HG03175 (cell line): ENCODE measurements around the gene MCM3.

Experiments
- ATAC-seq: cut with Tn5 transposase; IDR thresholded peaks from one replicate; pipeline ENCODE4 v1.9.1; 2021; ENCODE audit warnings: mild to moderate bottlenecking, moderate library complexity; ENCODE audit not compliant: unreplicated experiment

MCM3 gene

DNA sequence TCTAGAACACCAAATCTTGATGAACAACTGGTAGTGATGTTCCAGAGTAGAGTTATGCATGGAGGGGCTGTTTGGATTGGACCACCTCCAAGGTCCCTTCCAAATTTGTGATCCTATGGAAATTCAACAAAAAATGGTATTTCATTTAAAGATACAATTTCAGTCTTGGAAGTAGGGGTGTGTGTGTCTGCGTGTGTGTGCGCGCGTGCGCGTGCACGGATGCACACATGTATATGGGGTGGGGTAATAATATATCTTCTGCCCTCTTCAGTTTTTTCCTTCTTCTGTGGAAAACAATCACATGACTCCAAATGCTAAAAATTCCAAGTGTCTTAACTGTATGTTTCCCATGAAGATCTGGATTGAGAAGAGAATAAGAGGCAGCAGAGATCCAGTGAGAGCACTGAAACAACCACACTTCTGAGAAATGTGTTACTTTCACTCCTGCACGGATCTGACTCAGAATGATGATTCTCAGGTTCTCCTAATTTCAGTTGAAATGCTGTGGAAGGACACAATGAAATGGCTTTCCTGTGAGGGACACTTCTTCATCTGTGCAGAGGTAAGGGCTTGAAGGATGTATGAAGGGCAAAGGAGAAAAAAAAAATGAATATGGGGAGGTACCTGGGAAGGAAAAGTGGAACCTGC, 29.7 kb downstream of the MCM3 start:
- ATAC-seq, result no peak

DNA sequence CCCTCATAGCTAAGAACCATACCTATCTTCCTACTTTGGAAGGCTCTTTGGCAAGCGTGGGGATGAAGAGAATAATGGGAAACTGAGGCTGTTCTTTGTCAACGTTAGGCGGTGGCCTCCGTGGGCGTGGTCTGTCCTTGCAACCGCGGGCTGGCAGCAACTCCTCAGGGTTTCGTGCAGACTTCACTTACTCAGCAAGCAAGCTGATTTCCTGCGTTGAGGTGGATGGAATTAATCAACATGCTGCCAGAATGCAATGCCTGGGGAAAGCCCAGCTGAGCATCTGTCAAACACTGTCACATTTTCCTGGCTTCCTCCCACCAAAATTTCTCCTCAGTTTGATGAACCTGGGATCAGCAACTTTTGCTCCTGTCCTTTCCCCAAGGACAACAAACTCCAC, 31.0 kb downstream of the MCM3 start:
- ATAC-seq, result no peak

DNA sequence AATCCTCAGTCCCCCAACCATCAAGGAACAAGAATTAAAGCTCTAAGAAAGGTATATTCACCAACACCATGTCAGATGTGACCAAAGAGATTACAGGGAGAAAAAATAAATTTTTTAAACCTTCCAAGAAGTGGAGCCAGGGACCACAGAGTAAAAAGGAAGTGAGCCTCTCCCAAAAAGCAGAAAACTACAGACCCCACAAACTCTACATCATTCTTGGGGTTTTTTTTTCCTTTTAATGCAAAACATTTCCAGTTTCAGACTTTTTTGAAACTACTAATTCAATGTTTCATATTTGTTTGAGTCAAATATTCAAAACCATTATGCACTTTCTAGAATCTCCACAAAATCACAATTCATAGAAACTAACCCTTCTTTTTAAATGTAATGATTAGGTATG, 33.4 kb downstream of the MCM3 start:
- ATAC-seq, result no peak

DNA sequence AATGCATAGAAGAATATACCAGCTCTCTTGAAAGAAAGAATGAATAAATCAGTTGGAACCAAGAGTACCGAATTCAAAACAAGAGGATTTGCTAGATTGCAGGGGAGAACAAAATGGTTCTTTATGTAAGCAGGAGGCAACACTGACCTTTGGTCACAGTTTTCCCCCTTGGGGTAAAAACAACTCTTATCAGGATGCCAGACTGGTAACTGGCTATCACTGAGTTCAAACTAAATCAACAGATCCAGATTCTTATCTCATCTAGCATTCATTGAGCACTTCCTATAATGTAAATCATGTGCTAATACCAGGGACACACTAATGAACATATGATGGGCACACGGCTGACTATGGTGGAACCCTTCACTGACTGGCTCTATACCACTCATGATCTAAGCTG, 35.5 kb downstream of the MCM3 start:
- ATAC-seq, result no peak

DNA sequence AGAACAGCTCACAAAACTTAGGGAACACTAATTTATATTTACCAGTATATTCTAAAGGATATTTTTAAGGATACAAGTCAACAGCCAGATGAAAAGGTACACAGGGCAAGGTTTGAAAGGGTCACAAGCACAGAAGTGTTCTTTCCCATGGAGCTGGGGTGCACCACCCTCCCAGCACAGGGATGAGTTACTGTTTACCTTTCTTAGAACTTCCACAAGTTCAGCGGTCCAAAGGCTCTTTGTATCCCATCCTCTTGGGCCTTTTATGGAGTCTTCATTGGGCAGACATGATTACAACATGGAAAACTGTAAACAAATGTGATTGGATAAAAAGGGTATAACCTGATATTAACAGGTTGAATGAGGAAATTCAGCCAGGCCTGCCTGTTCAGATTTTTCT, 39.1 kb downstream of the MCM3 start:
- no peak for ATAC-seq

DNA sequence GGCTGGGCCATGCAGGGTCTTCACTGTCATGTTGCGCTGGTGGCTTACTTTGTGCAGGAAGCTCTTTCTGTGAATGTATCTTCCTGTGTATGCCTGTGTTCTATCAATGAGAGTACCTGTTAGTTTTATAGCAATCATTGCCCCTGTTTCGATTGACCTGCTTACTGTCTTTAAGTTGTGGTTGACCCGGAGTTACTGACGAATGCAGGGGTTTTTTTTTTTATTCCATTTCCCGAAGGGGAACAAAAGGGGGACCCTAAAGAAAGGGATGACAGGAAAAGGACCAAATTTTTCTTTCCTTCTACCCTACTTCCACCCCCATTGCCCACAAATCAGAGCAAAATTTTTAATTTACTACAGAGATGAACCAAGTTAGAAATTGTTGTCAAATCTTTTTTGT, 40.1 kb downstream of the MCM3 start, which contains the start of gene IL17F:
TSS of gene IL17F (minus strand) at position 101 of the 400 bp plus-strand sequence. CDS start at position 30, 71 bp downstream.
- no peak for ATAC-seq

DNA sequence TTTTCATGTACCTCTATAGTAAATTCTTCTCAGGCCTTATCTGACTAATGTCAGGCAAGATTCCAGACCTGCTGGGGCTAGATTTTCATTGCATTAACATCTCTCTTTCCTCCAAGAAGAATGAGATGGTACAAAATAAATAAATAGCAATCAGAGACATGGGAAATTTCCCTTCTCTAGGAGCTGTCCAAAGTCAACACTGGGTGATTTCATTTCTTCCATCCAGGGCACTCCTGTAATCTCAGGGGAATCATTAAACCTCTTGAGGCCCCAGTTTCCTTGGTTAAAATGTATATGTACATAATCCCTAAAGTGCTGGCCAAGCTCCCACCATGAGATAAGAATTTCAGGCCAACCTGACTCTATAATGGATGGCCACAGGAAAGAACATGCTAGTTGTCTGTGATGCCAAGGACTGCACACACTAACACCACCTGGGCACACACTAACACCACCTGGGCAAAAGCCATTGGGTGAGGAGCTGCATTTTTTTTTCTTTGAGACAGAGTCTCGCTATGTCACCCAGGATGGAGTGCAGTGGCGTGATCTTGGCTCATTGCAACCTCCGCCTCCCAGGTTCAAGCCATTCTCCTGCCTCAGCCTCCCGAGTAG, 41.2 kb downstream of the MCM3 start:
- no peak for ATAC-seq

DNA sequence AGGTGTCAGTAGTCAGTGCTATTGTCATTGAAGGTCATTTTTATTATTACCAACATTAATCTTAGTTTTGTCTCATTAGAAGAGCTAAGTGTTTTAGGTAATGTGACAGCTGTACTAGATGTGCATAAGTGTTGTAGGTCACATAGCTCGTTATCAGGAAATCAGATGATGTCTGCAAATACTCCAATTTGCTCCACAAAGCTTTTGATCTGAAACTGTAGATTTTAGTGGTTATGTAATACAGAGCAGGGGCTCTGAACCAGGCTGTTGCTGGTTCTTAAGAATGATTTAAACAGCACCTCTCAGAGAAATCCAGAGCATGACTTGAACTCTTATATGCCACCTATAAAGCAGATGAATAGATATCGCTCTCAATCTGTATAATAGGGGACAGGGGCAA, 42.7 kb downstream of the MCM3 start:
- ATAC-seq, result no peak

DNA sequence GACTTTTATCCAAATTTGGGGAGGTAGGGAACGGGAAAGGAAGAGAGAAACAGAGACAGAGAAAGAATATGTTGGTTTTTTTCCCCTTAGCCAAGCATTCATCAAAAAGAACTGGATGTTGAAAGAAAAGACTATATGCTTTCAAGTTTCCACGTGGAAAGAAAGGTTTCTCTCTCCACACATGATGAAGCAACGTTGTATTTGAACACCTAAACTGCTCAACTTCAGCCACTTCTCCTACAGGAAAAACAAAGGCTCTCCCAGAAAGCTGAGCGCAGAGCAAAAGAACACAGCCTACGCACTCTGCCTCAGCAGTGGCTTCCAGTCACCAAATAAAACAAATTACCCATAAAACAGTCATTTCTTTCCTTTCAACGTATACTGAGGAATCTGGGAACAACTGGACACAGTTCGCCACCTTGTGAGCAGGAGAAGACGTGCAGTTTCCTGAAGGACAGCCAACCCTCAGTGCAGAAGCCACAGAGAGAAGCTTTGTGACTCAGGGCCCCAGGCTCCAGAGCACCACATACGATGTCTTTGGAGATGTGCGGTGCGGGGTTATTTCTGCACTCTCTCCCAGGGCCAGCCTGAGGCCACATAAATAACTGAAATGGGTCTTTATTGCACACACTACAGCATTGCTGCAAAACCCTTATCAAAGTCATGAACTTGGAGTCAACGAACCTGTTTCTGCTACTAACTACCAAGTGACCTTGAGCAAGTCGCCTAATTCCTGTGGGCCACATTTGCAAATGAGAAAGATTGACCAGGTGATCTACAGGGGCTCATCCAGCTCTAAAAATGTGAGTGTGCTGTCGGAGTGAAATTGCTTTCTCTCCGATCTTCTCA, 50.3 kb downstream of the MCM3 start:
- no peak for ATAC-seq

DNA sequence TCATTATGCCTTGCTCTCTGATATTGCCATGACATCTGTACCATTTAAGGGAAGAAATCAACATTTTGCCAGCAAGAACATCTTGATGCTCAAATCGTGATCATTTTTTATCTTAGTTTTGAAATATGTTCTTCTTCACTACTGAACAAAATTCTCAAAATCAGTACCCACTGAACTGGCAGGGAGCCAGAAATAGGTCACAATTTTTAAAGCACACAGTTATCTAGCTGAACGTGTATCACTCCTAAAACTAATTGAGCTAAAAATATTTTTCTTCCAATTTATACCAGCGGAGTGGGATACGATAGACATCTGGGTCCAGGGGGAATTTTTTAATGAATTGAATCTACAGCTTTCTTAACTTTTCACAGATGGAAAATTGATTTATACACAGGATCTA, 51.5 kb downstream of the MCM3 start:
- no peak for ATAC-seq

DNA sequence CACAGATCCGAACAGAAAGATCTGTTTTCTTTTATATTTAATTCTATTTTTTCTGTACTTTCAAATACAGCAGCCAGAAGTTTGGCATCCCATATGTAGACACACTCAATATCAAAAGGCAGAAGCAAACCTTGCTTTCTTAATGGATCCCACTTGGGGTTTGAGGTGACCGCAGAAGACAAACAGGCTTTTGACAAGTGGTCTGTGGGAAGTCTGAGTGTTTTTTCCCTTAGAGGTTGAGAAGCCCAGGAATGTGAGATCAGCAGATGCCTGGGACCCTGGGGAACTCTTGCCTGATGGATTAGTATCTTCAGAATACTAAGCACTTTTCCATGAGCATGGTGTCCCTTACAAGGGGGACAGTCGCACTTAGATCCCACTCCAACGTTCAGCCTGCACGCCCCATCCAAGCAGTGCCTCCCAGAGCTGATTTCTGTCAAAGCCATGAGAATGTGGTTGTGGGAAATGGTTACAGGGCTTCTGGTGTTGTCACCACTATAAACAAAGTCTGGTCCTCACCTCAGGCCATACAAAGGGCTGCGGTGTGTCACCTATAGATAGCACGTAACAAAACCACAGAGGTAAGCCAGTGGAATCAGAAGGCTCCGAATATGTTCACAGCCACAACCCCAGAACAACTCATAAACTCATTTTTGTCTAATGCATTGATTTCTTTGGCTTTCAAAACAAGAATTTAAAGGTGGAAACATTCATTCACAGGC, 53.0 kb downstream of the MCM3 start:
- ATAC-seq, result no peak

DNA sequence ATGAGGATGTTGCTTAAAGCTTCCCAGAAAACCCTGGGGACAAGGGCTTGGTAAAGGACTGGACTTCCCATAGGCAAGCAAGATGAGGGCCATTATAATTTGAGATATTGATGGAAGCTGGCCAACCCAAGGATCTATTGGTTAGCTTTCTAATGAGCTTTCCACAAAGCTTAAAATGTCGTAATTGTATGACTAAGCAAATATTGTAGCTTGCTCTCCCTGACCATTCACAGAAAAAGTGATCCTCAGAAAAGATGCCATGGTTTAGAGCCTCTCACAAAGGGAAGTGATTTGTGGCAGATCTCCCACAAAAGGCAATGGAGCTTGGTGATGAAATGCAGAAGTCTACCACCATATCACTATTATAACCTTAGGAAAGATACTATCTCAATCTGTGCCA, 53.9 kb downstream of the MCM3 start:
- no peak for ATAC-seq

DNA sequence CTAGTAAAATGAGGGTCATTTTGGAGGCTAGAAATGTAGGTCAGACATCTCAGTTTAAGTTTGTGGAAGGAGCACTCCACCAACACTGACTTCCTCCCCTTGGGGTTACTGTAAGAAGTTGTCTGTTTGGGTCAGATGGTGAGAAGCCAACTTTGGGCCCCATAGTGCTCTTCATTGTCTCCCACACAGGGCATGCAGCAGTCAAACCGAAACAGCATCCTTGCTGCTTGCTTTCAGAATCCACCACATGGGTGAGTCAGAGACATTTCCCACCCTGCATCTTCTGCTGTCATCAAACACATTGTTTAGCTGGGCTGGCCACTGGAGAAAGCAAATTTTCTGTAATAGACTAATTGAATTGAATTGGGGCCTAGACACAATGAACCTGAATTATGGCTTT, 57.0 kb downstream of the MCM3 start:
- peak; percentile 99 for ATAC-seq

DNA sequence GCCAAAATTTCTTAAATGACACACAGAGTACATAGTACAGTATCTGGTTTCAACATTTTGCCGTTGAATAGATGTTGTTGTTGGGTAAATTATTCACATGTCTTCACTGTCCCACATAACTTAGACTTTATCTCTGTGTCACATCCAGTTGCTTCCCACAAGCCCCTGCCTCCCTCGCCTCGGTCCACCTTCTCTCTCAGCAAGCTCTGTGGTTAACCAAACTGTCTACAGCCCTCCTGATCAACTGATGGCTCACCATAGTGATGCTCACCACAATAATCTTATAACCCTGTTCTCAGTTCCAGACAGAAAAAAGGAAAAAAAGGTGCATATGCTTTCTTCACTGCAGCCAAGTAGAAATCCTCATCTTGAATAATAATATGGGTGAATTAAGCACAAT, 63.2 kb downstream of the MCM3 start:
- ATAC-seq, result peak; percentile 84

DNA sequence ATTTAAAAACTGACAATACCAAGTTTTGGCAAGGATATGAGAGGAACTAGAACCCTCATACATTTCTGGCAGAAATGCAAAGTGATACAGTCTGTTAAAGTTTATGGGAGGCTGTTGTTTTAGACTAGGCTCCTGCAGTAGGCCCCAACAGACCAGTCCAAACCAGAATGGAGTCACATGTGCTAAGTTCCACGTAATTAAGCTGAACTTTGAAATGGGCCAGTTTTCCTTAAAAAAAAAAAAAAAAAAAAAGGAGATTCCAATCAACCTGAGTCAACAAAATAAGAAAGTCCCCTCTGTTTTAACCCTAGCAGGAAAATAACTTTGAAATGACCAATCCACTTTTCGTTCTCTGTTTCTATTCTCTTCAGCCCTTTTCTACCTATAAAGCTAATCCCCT, 66.8 kb downstream of the MCM3 start:
- no peak for ATAC-seq

DNA sequence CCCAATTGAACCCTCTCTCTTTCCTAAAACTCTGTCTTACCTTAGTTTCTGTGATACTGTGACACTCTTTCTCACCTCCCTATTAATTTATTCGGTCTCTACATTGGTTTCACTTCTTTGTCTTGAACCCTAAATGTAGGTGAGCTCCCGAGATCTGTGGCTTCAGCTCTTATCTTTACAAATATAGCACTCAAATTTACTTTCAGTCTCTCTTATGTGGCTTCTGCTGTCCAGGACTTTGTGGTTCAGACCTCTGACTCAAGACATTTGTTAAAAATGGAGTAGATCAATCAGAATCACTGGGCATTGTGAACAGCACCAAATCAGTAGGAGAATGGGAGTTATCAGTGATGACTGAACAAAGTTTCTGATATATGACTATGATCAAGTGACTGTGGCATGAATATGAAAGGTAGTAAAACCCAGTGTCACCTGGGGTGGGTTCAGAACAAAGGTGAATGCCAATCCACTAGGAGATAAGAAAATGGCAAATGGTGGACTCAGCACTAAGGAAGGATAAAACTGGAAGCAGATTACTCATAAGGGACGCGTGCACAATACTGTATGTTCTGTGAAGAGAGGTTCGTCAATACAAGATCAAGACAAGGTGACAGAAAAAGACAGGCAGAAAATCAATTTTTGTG, 67.5 kb downstream of the MCM3 start:
- no peak for ATAC-seq

DNA sequence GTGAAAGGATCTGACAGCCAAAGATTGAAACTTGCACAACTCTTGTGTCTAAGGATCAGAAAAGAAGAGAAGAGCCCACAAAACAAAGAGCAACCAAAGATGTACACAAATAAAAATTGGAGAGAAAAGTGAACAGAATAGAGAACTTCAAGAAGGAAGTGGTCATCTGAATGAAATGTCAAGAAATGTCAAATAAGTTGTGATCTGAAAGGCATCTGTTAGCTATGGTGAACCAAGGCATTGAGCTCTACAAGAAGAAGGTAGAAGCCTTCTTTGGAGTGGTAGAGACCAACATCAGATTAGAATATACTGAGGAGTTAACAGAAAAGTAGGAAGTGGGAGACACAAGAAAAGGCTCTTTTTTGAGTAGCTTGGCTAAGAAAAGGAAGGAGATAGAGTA, 68.8 kb downstream of the MCM3 start:
- ATAC-seq, result no peak
